Peyer's patch (tissue), 4 donors: ENCODE results near the gene CD28. TPM values are rescaled to one million over a fixed set of nuclear protein-coding genes. Genes with fewer than 3 reads are reported as not detected.
A peak's percentile ranks its signal among the peaks of the same experiment; 100 is the strongest.

Experiments used
- DNase-seq, 3 donors: peaks; one replicate each; pipeline ENCODE4 v3.0.0-alpha.2; 2017 to 2019
- H3K27ac ChIP-seq, 4 donors: fragments of 200-600 bp; sonication (generic); one replicate each; pipeline ENCODE4 v1.5.1; 2016 to 2019
- H3K27me3 ChIP-seq, 2 donors: fragments of 200-600 bp; sonication (generic); one replicate each; pipeline ENCODE4 v1.5.1; 2019
- H3K36me3 ChIP-seq, 3 donors: fragments of 200-600 bp; sonication (generic); one replicate each; pipeline ENCODE4 v1.5.1; 2016 to 2019
- H3K4me1 ChIP-seq, 4 donors: fragments of 200-600 bp; sonication (generic); one replicate each; pipeline ENCODE4 v1.5.1; 2016 to 2019
- H3K4me3 ChIP-seq, 4 donors: fragments of 200-600 bp; sonication (generic); 1 replicate in 3 of 4; 2 replicates in 1 of 4; pipeline ENCODE4 v1.5.1; 2016 to 2019; ENCODE audit warnings: mild to moderate bottlenecking in 1 of 4
- H3K9me3 ChIP-seq, 4 donors: fragments of 200-600 bp; sonication (generic); one replicate each; pipeline ENCODE4 v1.5.1; 2016 to 2019; ENCODE audit warnings: mild to moderate bottlenecking in 1 of 4
- POLR2A ChIP-seq, 2 donors: fragments of 450-650 bp; IDR thresholded peaks; one replicate each; pipeline ENCODE4 v1.5.1; 2017; ENCODE audit warnings: antibody characterized with exemption in 2 of 2, mild to moderate bottlenecking in 2 of 2, moderate library complexity in 2 of 2
- total RNA-seq, 4 donors: library from RNA; depleted of rRNA; stranded (reverse); fragments of >200 nt; gene quantifications; one replicate each; pipeline ENCODE4 v1.1.0, GENCODE V29; 2016
- TF ChIP-seq, protein P1 (sequence below), 6 experiments: fragments of 450-650 bp in 4 of 6; fragments of 200-600 bp in 2 of 6; sonication (generic) in 1 of 6; IDR thresholded peaks; one replicate each; pipeline ENCODE4 v1.5.1; 2017 to 2019; ENCODE audit warnings: antibody characterized with exemption in 6 of 6, mild to moderate bottlenecking in 3 of 6, moderate library complexity in 1 of 6

The CD28 gene
- total RNA-seq, 4 donors from 2014 or later, result 0.53 to 5.0 (median 0.76) TPM

DNA sequence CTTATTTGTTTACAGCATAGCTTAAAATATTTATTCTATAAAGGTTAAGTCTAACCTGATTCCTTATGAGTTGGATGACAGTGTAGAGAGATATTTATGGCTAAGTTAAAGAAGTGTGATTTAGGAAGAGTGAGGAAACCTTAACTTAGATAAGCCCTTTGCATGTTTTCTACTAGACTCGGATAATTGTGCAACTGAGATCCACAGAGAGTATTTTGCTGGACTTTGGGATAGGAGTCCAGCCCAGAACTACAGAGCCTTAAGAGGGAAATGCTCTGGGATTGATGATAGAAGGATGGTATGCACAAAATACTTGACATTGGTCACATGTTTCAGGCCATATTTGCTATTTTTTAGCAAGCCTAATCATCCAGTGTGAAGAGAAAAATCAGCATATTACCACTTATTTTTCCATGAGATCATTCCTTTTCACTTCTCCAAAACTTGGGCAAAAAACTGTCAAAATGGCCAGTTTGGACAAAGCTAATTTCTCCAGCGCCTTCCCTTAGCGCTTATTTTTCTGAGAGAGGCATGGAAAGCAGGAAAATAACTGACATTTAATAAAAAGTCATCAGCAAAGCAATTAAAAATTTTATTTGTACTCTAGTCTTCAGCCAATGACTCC is 3.1 kb downstream of the CD28 start:
- peak overlapping the region in 2 of 4 donors; percentile 15 to 48 for H3K27ac ChIP-seq
- no peaks in the 10 kb centered on the region for H3K36me3 ChIP-seq
- no peaks in the 10 kb centered on the region for H3K27me3 ChIP-seq

DNA sequence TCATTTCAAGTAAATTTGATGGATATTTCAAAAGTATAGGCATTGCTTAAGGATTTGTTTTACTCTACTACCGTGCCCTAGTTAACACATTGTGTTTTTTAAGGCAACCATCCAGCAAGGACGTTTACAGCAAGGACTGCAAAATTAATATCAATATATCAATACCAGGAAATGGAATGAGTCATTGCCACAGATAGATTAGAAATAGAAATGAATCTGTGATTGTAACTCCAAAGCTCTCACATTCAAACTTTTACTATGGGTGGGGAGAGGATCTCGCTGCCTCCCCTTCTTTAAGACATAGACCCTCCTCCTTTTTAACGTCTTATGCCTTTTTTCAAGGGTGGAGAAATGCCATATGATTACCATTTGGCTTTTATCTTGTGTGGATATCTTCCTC is 3.8 kb downstream of the CD28 start:
- TF ChIP-seq POLR2A (IDR thresholded peaks at IDR 0.05), result no peak
- TF ChIP-seq, protein P1, sequence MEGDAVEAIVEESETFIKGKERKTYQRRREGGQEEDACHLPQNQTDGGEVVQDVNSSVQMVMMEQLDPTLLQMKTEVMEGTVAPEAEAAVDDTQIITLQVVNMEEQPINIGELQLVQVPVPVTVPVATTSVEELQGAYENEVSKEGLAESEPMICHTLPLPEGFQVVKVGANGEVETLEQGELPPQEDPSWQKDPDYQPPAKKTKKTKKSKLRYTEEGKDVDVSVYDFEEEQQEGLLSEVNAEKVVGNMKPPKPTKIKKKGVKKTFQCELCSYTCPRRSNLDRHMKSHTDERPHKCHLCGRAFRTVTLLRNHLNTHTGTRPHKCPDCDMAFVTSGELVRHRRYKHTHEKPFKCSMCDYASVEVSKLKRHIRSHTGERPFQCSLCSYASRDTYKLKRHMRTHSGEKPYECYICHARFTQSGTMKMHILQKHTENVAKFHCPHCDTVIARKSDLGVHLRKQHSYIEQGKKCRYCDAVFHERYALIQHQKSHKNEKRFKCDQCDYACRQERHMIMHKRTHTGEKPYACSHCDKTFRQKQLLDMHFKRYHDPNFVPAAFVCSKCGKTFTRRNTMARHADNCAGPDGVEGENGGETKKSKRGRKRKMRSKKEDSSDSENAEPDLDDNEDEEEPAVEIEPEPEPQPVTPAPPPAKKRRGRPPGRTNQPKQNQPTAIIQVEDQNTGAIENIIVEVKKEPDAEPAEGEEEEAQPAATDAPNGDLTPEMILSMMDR (IDR thresholded peaks at IDR 0.05), result no peak
- H3K36me3 ChIP-seq, result no peaks in the 10 kb centered on the region
- H3K4me1 ChIP-seq, result no peaks in the 10 kb centered on the region
- no peak for DNase-seq
- peak overlapping the region in 1 of 4 donors; percentile 48 for H3K27ac ChIP-seq
- H3K27me3 ChIP-seq, result no peaks in the 10 kb centered on the region
- H3K9me3 ChIP-seq, result no peaks in the 10 kb centered on the region
- H3K4me3 ChIP-seq, result no peak overlapping the region

More for the DNA sequence above, 3.1 kb downstream of the CD28 start:
- DNase-seq, result no peak
- Histone ChIP-seq H3K9me3 (no peaks in the 10 kb centered on the region), H3K4me1 (no peaks in the 10 kb centered on the region), H3K4me3 (peak overlapping the region in 1 of 4 donors; percentile 12)
- TF ChIP-seq POLR2A (IDR thresholded peaks at IDR 0.05), result no peak
- TF ChIP-seq, protein P1 (IDR thresholded peaks at IDR 0.05), result no peak

DNA sequence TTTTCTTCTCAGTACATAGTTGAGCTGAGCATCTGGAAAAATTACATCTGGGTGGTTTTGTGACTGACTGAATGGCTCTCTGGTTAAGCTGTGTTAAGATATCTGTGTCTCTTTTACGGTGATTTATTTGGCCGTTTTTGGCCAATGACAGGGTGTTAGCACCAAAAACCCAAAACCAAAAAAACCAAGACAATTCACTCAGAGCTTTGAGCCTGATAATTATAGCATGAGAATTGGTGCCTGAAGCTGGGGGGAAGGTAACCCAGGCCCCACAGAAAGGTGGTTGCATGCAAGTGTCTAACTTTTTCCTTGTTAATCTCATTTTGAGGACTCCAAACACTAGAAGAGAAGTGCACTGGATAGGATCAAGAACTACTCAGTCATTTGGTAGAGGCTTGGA is 4.5 kb downstream of the CD28 start:
- H3K9me3 ChIP-seq, result no peaks in the 10 kb centered on the region
- no peaks in the 10 kb centered on the region for H3K27me3 ChIP-seq
- H3K36me3 ChIP-seq, result no peaks in the 10 kb centered on the region
- no peak overlapping the region for H3K4me3 ChIP-seq
- H3K27ac ChIP-seq, result peak overlapping the region in 1 of 4 donors; percentile 27
- DNase-seq, result no peak
- TF ChIP-seq, protein P1 (IDR thresholded peaks at IDR 0.05), result no peak
- TF ChIP-seq POLR2A (IDR thresholded peaks at IDR 0.05), result no peak
- no peaks in the 10 kb centered on the region for H3K4me1 ChIP-seq

DNA sequence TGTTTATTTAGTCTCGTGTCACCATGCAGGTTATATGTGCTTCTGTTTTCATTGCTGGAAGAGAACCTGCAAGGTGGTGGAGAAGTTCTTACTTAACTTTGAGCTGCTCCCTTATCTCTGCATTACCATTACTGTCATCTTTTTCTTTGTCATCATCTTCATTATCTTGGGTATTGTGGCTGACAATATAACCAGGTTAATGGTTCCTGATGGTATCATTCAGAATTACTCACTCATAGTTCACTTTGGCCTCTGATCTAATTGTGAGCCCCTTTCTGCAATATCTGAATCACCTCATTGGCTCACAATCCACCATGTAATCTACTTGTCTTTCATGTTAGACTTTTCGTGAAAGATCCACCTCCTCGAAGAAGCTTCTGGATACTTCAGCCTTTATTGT is 5.0 kb downstream of the CD28 start:
- Histone ChIP-seq H3K36me3 (no peaks in the 10 kb centered on the region), H3K27ac (peak overlapping the region in 1 of 4 donors; percentile 27), H3K4me1 (no peaks in the 10 kb centered on the region), H3K4me3 (no peak overlapping the region), H3K9me3 (no peaks in the 10 kb centered on the region), H3K27me3 (no peaks in the 10 kb centered on the region)
- TF ChIP-seq POLR2A (IDR thresholded peaks at IDR 0.05), result no peak
- TF ChIP-seq, protein P1 (IDR thresholded peaks at IDR 0.05), result no peak
- no peak for DNase-seq

DNA sequence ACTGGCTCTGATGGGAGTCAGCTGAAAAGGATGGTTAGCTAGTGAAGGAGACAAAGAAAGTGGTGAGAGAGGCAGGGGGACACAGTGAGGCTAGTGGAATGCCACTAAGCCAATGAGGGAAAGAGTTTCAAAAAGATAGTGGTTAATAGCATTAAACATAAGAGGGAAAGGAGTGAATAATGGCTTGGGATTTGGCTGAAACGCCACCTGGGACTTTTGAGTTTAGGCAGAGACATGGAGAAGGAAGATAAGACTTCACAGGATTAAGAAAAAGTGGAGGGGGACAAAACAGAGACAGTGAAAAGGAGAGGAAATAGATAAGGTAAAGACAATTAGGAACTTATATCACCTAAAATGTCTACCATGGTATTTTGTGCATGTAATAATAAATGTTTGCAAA is 6.9 kb downstream of the CD28 start:
- no peak overlapping the region for H3K27ac ChIP-seq

More for the DNA sequence above, 6.9 kb downstream of the CD28 start:
- Histone ChIP-seq H3K4me1 (no peaks in the 10 kb centered on the region), H3K36me3 (no peaks in the 10 kb centered on the region), H3K27me3 (no peaks in the 10 kb centered on the region), H3K4me3 (no peak overlapping the region), H3K9me3 (no peaks in the 10 kb centered on the region)
- DNase-seq, result no peak
- TF ChIP-seq, protein P1 (IDR thresholded peaks at IDR 0.05), result no peak
- no peak for TF ChIP-seq POLR2A (IDR thresholded peaks at IDR 0.05)
